HepG2 (cell line): ENCODE measurements around the gene NVL. TPM values are rescaled to one million over a fixed set of nuclear protein-coding genes. Genes with fewer than 3 reads are reported as not detected.

Experiments
- ATAC-seq: fragments of 200-7000 bp; cut with Tn5 transposase; 3 replicates; pipeline ENCODE4 v1.9.1; 2020; ENCODE audit warnings: mild to moderate bottlenecking, moderate library complexity
- BruUV-seq: library from RNA; stranded (reverse); fragments of 400-500 nt; replicated peaks from 2 replicates; lab custom pipeline; 2021; lab: Mats Ljungman, UMichigan
- CTCF ChIA-PET: fragments of 300-600 bp; formaldehyde crosslinking; extraction: SDS; loops from one replicate; lab custom pipeline; 2021; ENCODE audit warnings: low total read pairs, inconsistent platforms, low intra/inter-chr PET ratio; lab: Yijun Ruan, JAX
- POLR2A ChIA-PET: fragments of 350-600 bp; sonication (Branson Sonifier 250); formaldehyde crosslinking; loops from one replicate; lab custom pipeline; 2020; ENCODE audit warnings: antibody characterized with exemption, inconsistent platforms; lab: Yijun Ruan, JAX
- DNase-seq: peaks from one replicate; pipeline ENCODE4 v3.0.0-alpha.2; 2015; ENCODE audit warnings: low spot score
- FAIRE-seq: peaks from 3 replicates; lab custom pipeline; 2011; peaks lifted over from hg19 to GRCh38; lab: Jason Lieb, UNC
- H2AFZ ChIP-seq: one replicate; pipeline ENCODE4 v1.6.1; 2011; ENCODE audit warnings: low read length, inconsistent platforms
- H3K27ac ChIP-seq: fragments of 300-600 bp; 3 replicates; pipeline ENCODE4 v1.8.0; 2011; ENCODE audit warnings: mixed run types, mild to moderate bottlenecking, mixed read lengths, low read length, inconsistent platforms; ENCODE audit not compliant: insufficient read depth; ENCODE audit errors: extremely low read length
- H3K27me3 ChIP-seq, 2 experiments: fragments of 200-600 bp in 1 of 2; 2 replicates in 1 of 2; 3 replicates in 1 of 2; pipeline versions ENCODE4 v1.6.0 to v1.8.0; 2011; ENCODE audit warnings: low read length in 2 of 2, mild to moderate bottlenecking in 2 of 2, moderate library complexity in 2 of 2, inconsistent platforms in 1 of 2; ENCODE audit not compliant: insufficient read depth in 2 of 2, control insufficient read depth in 1 of 2
- H3K36me3 ChIP-seq, 2 experiments: fragments of 200-600 bp in 1 of 2; replicated peaks in 1 of 2; 2 replicates in 1 of 2; 3 replicates in 1 of 2; pipeline versions ENCODE4 v1.5.1 to v1.8.0; 2011; ENCODE audit warnings: low read length in 2 of 2, inconsistent platforms in 1 of 2; ENCODE audit not compliant: insufficient read depth in 2 of 2, control insufficient read depth in 1 of 2
- H3K4me1 ChIP-seq: 2 replicates; pipeline ENCODE4 v1.5.1; 2012; ENCODE audit warnings: low read length, inconsistent platforms; ENCODE audit not compliant: insufficient read depth
- H3K4me2 ChIP-seq: 2 replicates; pipeline ENCODE4 v1.6.0; 2011; ENCODE audit warnings: low read depth, low read length, inconsistent platforms
- H3K4me3 ChIP-seq, 3 experiments: fragments of 200-600 bp in 1 of 3; sonication (generic), shearing (Covaris generic) in 1 of 3; replicated peaks in 1 of 3; 2 replicates each; pipeline ENCODE4 v1.5.1; 2011 to 2016; ENCODE audit warnings: low read length in 3 of 3, inconsistent platforms in 2 of 3, low read depth in 2 of 3, mild to moderate bottlenecking in 2 of 3, control low read depth in 1 of 3, mixed read lengths in 1 of 3; ENCODE audit not compliant: insufficient read depth in 1 of 3
- H3K79me2 ChIP-seq: one replicate; pipeline ENCODE4 v1.6.1; 2011; ENCODE audit warnings: low read length, inconsistent platforms; ENCODE audit not compliant: insufficient read depth
- H3K9ac ChIP-seq: 2 replicates; pipeline ENCODE4 v1.6.0; 2011; ENCODE audit warnings: mild to moderate bottlenecking, low read depth, low read length, inconsistent platforms; ENCODE audit not compliant: insufficient read depth
- H3K9me3 ChIP-seq: 2 replicates; pipeline ENCODE4 v1.5.1; 2012; ENCODE audit warnings: mild to moderate bottlenecking, low read length
- H4K20me1 ChIP-seq: 2 replicates; pipeline ENCODE4 v1.6.0; 2011; ENCODE audit warnings: inconsistent platforms, mild to moderate bottlenecking, low read length, moderate library complexity; ENCODE audit not compliant: insufficient read depth
- BRF2 ChIP-seq: sonication (generic); formaldehyde crosslinking; IDR thresholded peaks from 2 replicates; pipeline ENCODE4 v1.8.1; 2022; ENCODE audit warnings: mild to moderate bottlenecking, missing genetic modification reagents
- GMEB2 ChIP-seq: IDR thresholded peaks from 2 replicates; pipeline ENCODE4 v1.6.1; 2016; ENCODE audit warnings: missing biosample characterization, missing genetic modification reagents, low read depth
- HNF4A ChIP-seq: sonication (generic); formaldehyde crosslinking; IDR thresholded peaks from 2 replicates; pipeline ENCODE4 v1.4.0; 2020; ENCODE audit warnings: missing genetic modification reagents
- MYPOP ChIP-seq: sonication (generic); formaldehyde crosslinking; IDR thresholded peaks from 2 replicates; pipeline ENCODE4 v1.8.1; 2023; ENCODE audit warnings: mild to moderate bottlenecking, moderate library complexity, missing genetic modification reagents
- SNAPC5 ChIP-seq: sonication (generic); formaldehyde crosslinking; IDR thresholded peaks from 2 replicates; pipeline ENCODE4 v1.8.1; 2023; ENCODE audit warnings: mild to moderate bottlenecking, missing genetic modification reagents, borderline replicate concordance
- SNRNP70 ChIP-seq: fragments of 200-400 bp; formaldehyde crosslinking; IDR thresholded peaks from 2 replicates; pipeline ENCODE4 v1.6.1; 2017; ENCODE audit warnings: mild to moderate bottlenecking, low read depth, low read length, moderate library complexity
- TEAD3 ChIP-seq: optimal IDR thresholded peaks from 2 replicates; pipeline ENCODE3; 2016; ENCODE audit warnings: borderline replicate concordance
- ZNF138 ChIP-seq: sonication (generic); formaldehyde crosslinking; IDR thresholded peaks from 2 replicates; pipeline ENCODE4 v1.5.0; 2020; ENCODE audit warnings: mild to moderate bottlenecking, low read depth, missing genetic modification reagents
- ZNF383 ChIP-seq: sonication (generic); formaldehyde crosslinking; IDR thresholded peaks from 2 replicates; pipeline ENCODE4 v1.4.0; 2020; ENCODE audit warnings: missing genetic modification reagents, mild to moderate bottlenecking, borderline replicate concordance
- ZNF652 ChIP-seq: IDR thresholded peaks from 2 replicates; pipeline ENCODE4 v1.6.1; 2016; ENCODE audit warnings: low read depth, borderline replicate concordance
- ZNF773 ChIP-seq: sonication (generic); formaldehyde crosslinking; IDR thresholded peaks from 2 replicates; pipeline ENCODE4 v1.4.0; 2020; ENCODE audit warnings: missing genetic modification reagents, borderline replicate concordance
- ZNF780A ChIP-seq: sonication (generic); formaldehyde crosslinking; IDR thresholded peaks from 2 replicates; pipeline ENCODE4 v1.8.0; 2022; ENCODE audit warnings: mild to moderate bottlenecking, missing genetic modification reagents, moderate library complexity
- ZZZ3 ChIP-seq: sonication (generic); formaldehyde crosslinking; IDR thresholded peaks from 2 replicates; pipeline ENCODE4 v1.4.0; 2020; ENCODE audit warnings: missing genetic modification reagents, mild to moderate bottlenecking, borderline replicate concordance
- WGBS: methylation state at CpG from one replicate; pipeline ENCODE4 v1.1.6; 2017; ENCODE audit warnings: low lambda C conversion rate; 5-methylcytosine and 5-hydroxymethylcytosine counted together
- in situ Hi-C: cut with HindIII; loops from 2 replicates; pipeline ENCODE4 v1.10.0; 2017; ENCODE audit warnings: low pct_unique_long_range_greater_than_20kb; ENCODE audit not compliant: extremely low pct_ligation_motif_present
- intact Hi-C: fragments of 100-400 bp; cut with micrococcal nuclease; formaldehyde crosslinking; loops from one replicate; pipeline ENCODE4 v1.10.0; 2022; ENCODE audit not compliant: unreplicated experiment
- polyA plus RNA-seq, 8 experiments: library from polyadenylated mRNA; depleted of rRNA in 3 of 8; stranded (reverse) in 7 of 8; unstranded in 1 of 8; fragments of >200 nt; fragmentation: Illumina TruSeq in 4 of 8; extraction: Trizol in 4 of 8; gene quantifications; 2 replicates each; pipeline versions ENCODE4 v1.2.1 to v1.2.3, GENCODE V29; 2011 to 2016; ENCODE audit warnings: low read depth in 4 of 8, missing spikeins in 1 of 8, mixed read lengths in 1 of 8; ENCODE audit not compliant: insufficient read depth in 1 of 8
- total RNA-seq, 5 experiments: library from RNA; depleted of rRNA; stranded (reverse); fragments of >200 nt; fragmentation: Illumina TruSeq; extraction: Trizol; gene quantifications; 2 replicates each; pipeline ENCODE4 v1.2.3, GENCODE V29; 2016; ENCODE audit warnings: low read depth in 1 of 5

The NVL gene
- total and polyA plus RNA-seq, 2 of the 13 experiments (the other 11 are each of a cell fraction or from before 2014, with no cell fraction given) = 8.3 to 21.0 TPM

- H4K20me1 ChIP-seq = no peaks in the 10 kb centered on the region
Observed at GRCh38 chr1:224196813-224197600, 133.0 kb downstream of the NVL start.

More at GRCh38 chr1:224196813-224197600, 133.0 kb downstream of the NVL start:
- no peaks in the 10 kb centered on the region for H3K79me2 ChIP-seq
- peaks cover 0 to 7% of the 10 kb centered on the region in 2 experiments; a peak in 2 of 5 replicates for H3K36me3 ChIP-seq
- WGBS = 40% methylated on average over 5 of the region's 5 CpGs
- no peaks in the 10 kb centered on the region for H3K9me3 ChIP-seq
- BruUV-seq = no TSS peak
- in situ Hi-C loops (no loop called here), intact Hi-C loops (no loop called here)
- H3K4me1 ChIP-seq = peaks cover 27% of the 10 kb centered on the region
- no peak for TF ChIP-seq ZNF780A (CRISPR knock-in tag)
- no peak for TF ChIP-seq SNAPC5
- TF ChIP-seq BRF2 (CRISPR knock-in tag) = no peak
- peak; percentile 45 for TF ChIP-seq ZNF652 (CRISPR knock-in tag)
- no peak for TF ChIP-seq SNRNP70
- no peak for TF ChIP-seq TEAD3 (CRISPR knock-in tag)
- TF ChIP-seq HNF4A (CRISPR knock-in tag) = peak; percentile 26
- TF ChIP-seq GMEB2 (CRISPR knock-in tag) = no peak
- TF ChIP-seq ZNF383 = no peak
- no peak for TF ChIP-seq ZNF773
- TF ChIP-seq MYPOP (CRISPR knock-in tag) = no peak
- no peak for TF ChIP-seq ZZZ3 (CRISPR knock-in tag)
- no peak for TF ChIP-seq ZNF138
- H3K4me3 ChIP-seq = no peak overlapping the region
- no peak overlapping the region for H3K27ac ChIP-seq
- ChIA-PET POLR2A (no interaction called here), CTCF (no interaction called here)
- H3K4me2 ChIP-seq = no peak overlapping the region
- H3K9ac ChIP-seq = no peak overlapping the region
- H3K27me3 ChIP-seq = no peaks in the 10 kb centered on the region
- H2AFZ ChIP-seq = no peak overlapping the region
- FAIRE-seq = no peak
- ATAC-seq = peak; percentile 43
- DNase-seq = no peak
